H9 (cell line): ENCODE data around the gene NCOA5. TPM values are rescaled to one million over a fixed set of nuclear protein-coding genes. Genes with fewer than 3 reads are reported as not detected.

ENCODE experiments used
- DNase-seq: peaks from one replicate; pipeline ENCODE4 v3.0.0-alpha.2; 2017
- H2AFZ ChIP-seq: one replicate; pipeline ENCODE4 v1.6.1; 2013; ENCODE audit warnings: mild to moderate bottlenecking, low read length, control low read depth, moderate library complexity
- H2AK5ac ChIP-seq: 2 replicates; pipeline ENCODE4 v1.6.1; 2013; ENCODE audit warnings: low read length, control low read depth, mixed read lengths; ENCODE audit not compliant: insufficient read length
- H2BK120ac ChIP-seq: one replicate; pipeline ENCODE4 v1.6.1; 2013; ENCODE audit warnings: low read depth, mild to moderate bottlenecking, low read length, control low read depth, inconsistent platforms; ENCODE audit not compliant: poor library complexity, severe bottlenecking
- H2BK12ac ChIP-seq: 2 replicates; pipeline ENCODE4 v1.6.1; 2013; ENCODE audit warnings: low read length, control low read depth, mixed read lengths, low read depth; ENCODE audit not compliant: insufficient read length
- H2BK15ac ChIP-seq: 2 replicates; pipeline ENCODE4 v1.6.1; 2013; ENCODE audit warnings: low read depth, low read length, control low read depth
- H2BK20ac ChIP-seq: one replicate; pipeline ENCODE4 v1.6.1; 2013; ENCODE audit warnings: low read depth, mild to moderate bottlenecking, low read length, control low read depth, inconsistent platforms; ENCODE audit not compliant: poor library complexity, severe bottlenecking
- H2BK5ac ChIP-seq: 2 replicates; pipeline ENCODE4 v1.6.1; 2013; ENCODE audit warnings: low read length, control low read depth, mixed read lengths; ENCODE audit not compliant: insufficient read length
- H3K14ac ChIP-seq: 2 replicates; pipeline ENCODE4 v1.6.1; 2013; ENCODE audit warnings: low read length, control low read depth; ENCODE audit not compliant: insufficient read depth
- H3K18ac ChIP-seq: 2 replicates; pipeline ENCODE4 v1.6.1; 2013; ENCODE audit warnings: low read depth, mild to moderate bottlenecking, mixed read lengths, low read length, control low read depth; ENCODE audit not compliant: insufficient read length
- H3K23ac ChIP-seq: 2 replicates; pipeline ENCODE4 v1.6.1; 2013; ENCODE audit warnings: low read length, control low read depth, mixed read lengths, low read depth; ENCODE audit not compliant: insufficient read length
- H3K23me2 ChIP-seq: 2 replicates; pipeline ENCODE4 v1.6.1; 2013; ENCODE audit warnings: low read depth, mild to moderate bottlenecking, mixed read lengths, low read length, control low read depth; ENCODE audit not compliant: insufficient read length, poor library complexity, severe bottlenecking
- H3K27ac ChIP-seq: 2 replicates; pipeline ENCODE4 v1.5.1; 2013; ENCODE audit warnings: low read length, control low read depth, mixed read lengths, low read depth; ENCODE audit not compliant: insufficient read length
- H3K27me3 ChIP-seq: 2 replicates; pipeline ENCODE4 v1.6.1; 2013; ENCODE audit warnings: low read length, control low read depth, inconsistent platforms; ENCODE audit not compliant: insufficient read depth
- H3K4ac ChIP-seq: 2 replicates; pipeline ENCODE4 v1.6.1; 2013; ENCODE audit warnings: low read depth, mild to moderate bottlenecking, control low read depth, inconsistent platforms, low read length, moderate library complexity
- H3K4me1 ChIP-seq: 2 replicates; pipeline ENCODE4 v1.6.1; 2013; ENCODE audit warnings: low read length, control low read depth, inconsistent platforms; ENCODE audit not compliant: insufficient read depth
- H3K4me2 ChIP-seq: 2 replicates; pipeline ENCODE4 v1.6.1; 2013; ENCODE audit warnings: low read length, control low read depth, mixed read lengths; ENCODE audit not compliant: insufficient read length, insufficient read depth
- H3K56ac ChIP-seq: 2 replicates; pipeline ENCODE4 v1.6.1; 2013; ENCODE audit warnings: low read depth, mild to moderate bottlenecking, mixed read lengths, low read length, control low read depth; ENCODE audit not compliant: insufficient read length
- H3K79me1 ChIP-seq: 2 replicates; pipeline ENCODE4 v1.6.1; 2013; ENCODE audit warnings: low read depth, mild to moderate bottlenecking, moderate library complexity, low read length, control low read depth, inconsistent platforms; ENCODE audit not compliant: insufficient read depth, poor library complexity, severe bottlenecking
- H3K79me2 ChIP-seq: 2 replicates; pipeline ENCODE4 v1.6.1; 2013; ENCODE audit warnings: low read length, control low read depth, inconsistent platforms; ENCODE audit not compliant: insufficient read depth
- H3K9ac ChIP-seq: 2 replicates; pipeline ENCODE4 v1.6.1; 2013; ENCODE audit warnings: low read length, control low read depth, mixed read lengths; ENCODE audit not compliant: insufficient read length; ENCODE audit errors: extremely low read depth
- H3K9me3 ChIP-seq: one replicate; pipeline ENCODE4 v1.6.1; 2013; ENCODE audit warnings: low read depth, low read length, inconsistent platforms; ENCODE audit not compliant: control insufficient read depth
- H3T11ph ChIP-seq: one replicate; pipeline ENCODE4 v1.6.1; 2013; ENCODE audit warnings: mild to moderate bottlenecking, low read length, control low read depth, inconsistent platforms
- H4K20me1 ChIP-seq: one replicate; pipeline ENCODE4 v1.6.1; 2013; ENCODE audit not compliant: control insufficient read depth, insufficient read length, insufficient read depth
- H4K5ac ChIP-seq: 2 replicates; pipeline ENCODE4 v1.6.1; 2013; ENCODE audit warnings: low read depth, mild to moderate bottlenecking, mixed read lengths, low read length, control low read depth; ENCODE audit not compliant: insufficient read length
- H4K8ac ChIP-seq: replicated peaks from 2 replicates; pipeline ENCODE4 v1.6.1; 2013; ENCODE audit warnings: low read length, control low read depth, mixed read lengths, low read depth; ENCODE audit not compliant: insufficient read length
- H4K91ac ChIP-seq: 2 replicates; pipeline ENCODE4 v1.6.1; 2013; ENCODE audit warnings: low read depth, mild to moderate bottlenecking, moderate library complexity, mixed read lengths, low read length, control low read depth; ENCODE audit not compliant: insufficient read length
- H3K27ac Mint-ChIP-seq, 3 experiments: 2 replicates in 2 of 3; 3 replicates in 1 of 3; pipeline ENCODE4 v1.8.0; 2020 to 2021; ENCODE audit warnings: mixed read lengths in 3 of 3, mild to moderate bottlenecking in 1 of 3, moderate library complexity in 1 of 3
- H3K27me3 Mint-ChIP-seq: 2 replicates; pipeline ENCODE4 v1.8.0; 2021; ENCODE audit warnings: low read depth, mild to moderate bottlenecking, moderate library complexity, mixed read lengths
- H3K36me3 Mint-ChIP-seq, 3 experiments: 2 replicates in 2 of 3; 3 replicates in 1 of 3; pipeline ENCODE4 v1.8.0; 2020 to 2021; ENCODE audit warnings: low read depth in 3 of 3, mixed read lengths in 3 of 3; ENCODE audit not compliant: insufficient read depth in 1 of 3
- H3K4me1 Mint-ChIP-seq, 2 experiments: 2 replicates each; pipeline ENCODE4 v1.8.0; 2020; ENCODE audit warnings: mixed read lengths in 2 of 2
- H3K4me3 Mint-ChIP-seq, 2 experiments: 2 replicates in 1 of 2; 3 replicates in 1 of 2; pipeline ENCODE4 v1.8.0; 2020 to 2021; ENCODE audit warnings: mild to moderate bottlenecking in 2 of 2, mixed read lengths in 2 of 2, moderate library complexity in 1 of 2
- H3K9me3 Mint-ChIP-seq, 2 experiments: 2 replicates in 1 of 2; 3 replicates in 1 of 2; pipeline ENCODE4 v1.8.0; 2020; ENCODE audit warnings: mild to moderate bottlenecking in 2 of 2, mixed read lengths in 2 of 2, moderate library complexity in 1 of 2
- WGBS: extraction: QIAGEN DNeasy Blood & Tissue Kit; methylation state at CpG from one replicate; pipeline ENCODE4 v1.1.7; 2013; ENCODE audit warnings: missing lambda C conversion rate, low lambda C conversion rate, mixed read lengths; ENCODE audit not compliant: insufficient read length; ENCODE audit errors: extremely low coverage; 5-methylcytosine and 5-hydroxymethylcytosine counted together
- total RNA-seq: library from RNA; stranded (reverse); gene quantifications from 2 replicates; pipeline ENCODE4 v1.2.1, GENCODE V29; 2021
- TF ChIP-seq, protein P1 (sequence below): fragments of 200-600 bp; sonication (generic); conservative IDR thresholded peaks from 3 replicates; pipeline ENCODE4 v1.8.0; 2021; ENCODE audit warnings: antibody characterized with exemption, mild to moderate bottlenecking

Gene NCOA5
- total RNA-seq, 1 experiment from 2014 or later: 55.7 TPM

DNA sequence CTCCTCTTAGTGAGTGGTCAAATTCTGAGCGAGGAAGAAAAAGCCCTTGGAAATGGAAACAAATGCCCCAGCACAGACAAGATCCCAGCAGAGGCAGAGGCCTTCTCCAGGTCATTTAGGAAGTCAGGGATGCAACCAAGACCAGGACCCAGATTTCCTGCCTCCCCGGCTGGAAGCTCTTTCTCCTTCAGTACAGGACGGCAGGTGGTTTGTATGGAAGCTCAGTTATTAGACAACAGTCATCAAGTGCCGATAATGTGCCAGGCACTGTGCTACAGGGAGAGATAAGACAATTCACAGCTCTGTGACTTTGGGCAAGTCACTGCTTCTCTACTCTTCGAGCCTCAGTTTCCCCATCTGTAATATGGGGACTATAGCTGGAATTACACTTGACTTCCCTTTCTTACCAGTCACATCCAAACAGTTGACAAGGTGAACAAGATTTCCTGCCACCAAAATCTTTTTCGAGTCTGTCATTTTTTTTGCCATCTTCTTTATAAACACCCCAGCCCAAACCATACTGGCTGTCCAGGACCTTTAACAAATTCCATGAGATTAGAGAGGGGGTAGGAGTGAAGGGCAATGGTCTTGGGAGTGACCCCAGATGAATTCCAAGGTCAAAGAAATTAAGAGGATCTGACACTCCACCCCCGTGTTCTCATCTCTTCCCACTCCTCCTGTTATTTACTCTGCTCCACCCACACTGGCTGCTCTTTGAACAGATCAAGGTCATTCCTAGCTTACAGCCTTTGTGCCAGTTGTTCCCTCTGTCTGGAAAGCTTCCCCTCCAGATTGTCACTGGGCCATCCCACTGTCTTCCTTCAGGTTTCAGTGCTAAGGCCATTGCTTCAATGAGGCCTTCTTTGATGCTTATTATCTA, 75.0 kb downstream of the NCOA5 start:
- Histone ChIP-seq H3K9me3 (no peaks in the 10 kb centered on the region), H3K23ac (no peak overlapping the region), H2AK5ac (no peak overlapping the region), H2BK5ac (no peak overlapping the region), H3K23me2 (peaks cover 6% of the 10 kb centered on the region), H3K4me1 (peaks cover 6% of the 10 kb centered on the region; the same call in 1 of the 2 replicates), H3K14ac (no peak overlapping the region), H3K27me3 (no peaks in the 10 kb centered on the region; the same call in 1 of the 2 replicates), H4K8ac (no peak overlapping the region), H3K56ac (no peak overlapping the region), H2BK120ac (no peak overlapping the region), H2AFZ (no peak overlapping the region), H4K20me1 (no peaks in the 10 kb centered on the region), H3K4me2 (peak overlapping the region; percentile 34), H3K79me1 (no peaks in the 10 kb centered on the region), H3K9ac (no peak overlapping the region), H3K18ac (no peak overlapping the region), H4K5ac (no peak overlapping the region), H2BK20ac (no peak overlapping the region), H3K27ac (no peak overlapping the region), H4K91ac (no peak overlapping the region), H3K79me2 (no peaks in the 10 kb centered on the region), H2BK15ac (no peak overlapping the region), H3T11ph (no peak overlapping the region), H3K4ac (no peak overlapping the region), H2BK12ac (no peak overlapping the region)
- WGBS: no CpG with 5 or more reads among the region's 7 CpGs
- Mint-ChIP-seq H3K4me3 (peak overlapping the region; percentile 43 to 74), H3K36me3 (peaks cover 7 to 18% (median 12%) of the 10 kb centered on the region in 3 experiments), H3K4me1 (peaks cover 23 to 24% of the 10 kb centered on the region in 2 experiments), H3K27me3 (peaks cover 22% of the 10 kb centered on the region), H3K27ac (peak overlapping the region in 1 of 3 experiments; percentile 58; a peak in 2 of 7 replicates), H3K9me3 (peaks cover 5 to 17% of the 10 kb centered on the region in 2 experiments; a peak in 2 of 5 replicates)
- no peak for DNase-seq
- TF ChIP-seq, protein P1, sequence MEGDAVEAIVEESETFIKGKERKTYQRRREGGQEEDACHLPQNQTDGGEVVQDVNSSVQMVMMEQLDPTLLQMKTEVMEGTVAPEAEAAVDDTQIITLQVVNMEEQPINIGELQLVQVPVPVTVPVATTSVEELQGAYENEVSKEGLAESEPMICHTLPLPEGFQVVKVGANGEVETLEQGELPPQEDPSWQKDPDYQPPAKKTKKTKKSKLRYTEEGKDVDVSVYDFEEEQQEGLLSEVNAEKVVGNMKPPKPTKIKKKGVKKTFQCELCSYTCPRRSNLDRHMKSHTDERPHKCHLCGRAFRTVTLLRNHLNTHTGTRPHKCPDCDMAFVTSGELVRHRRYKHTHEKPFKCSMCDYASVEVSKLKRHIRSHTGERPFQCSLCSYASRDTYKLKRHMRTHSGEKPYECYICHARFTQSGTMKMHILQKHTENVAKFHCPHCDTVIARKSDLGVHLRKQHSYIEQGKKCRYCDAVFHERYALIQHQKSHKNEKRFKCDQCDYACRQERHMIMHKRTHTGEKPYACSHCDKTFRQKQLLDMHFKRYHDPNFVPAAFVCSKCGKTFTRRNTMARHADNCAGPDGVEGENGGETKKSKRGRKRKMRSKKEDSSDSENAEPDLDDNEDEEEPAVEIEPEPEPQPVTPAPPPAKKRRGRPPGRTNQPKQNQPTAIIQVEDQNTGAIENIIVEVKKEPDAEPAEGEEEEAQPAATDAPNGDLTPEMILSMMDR: no peak
